Upper lobe of left lung (tissue), 6 donors: ENCODE data around the gene TBC1D5. TPM values are rescaled to one million over a fixed set of nuclear protein-coding genes. Genes with fewer than 3 reads are reported as not detected.

Experiments used
- ATAC-seq, 2 donors: fragments of 200-7000 bp; cut with Tn5 transposase; one replicate each; pipeline ENCODE4 v1.9.1; 2022; ENCODE audit warnings: mild to moderate bottlenecking in 2 of 2, moderate library complexity in 2 of 2; ENCODE audit not compliant: low FRiP score in 2 of 2
- DNase-seq, 2 donors: peaks; one replicate each; pipeline ENCODE4 v3.0.0-alpha.2; 2019 to 2020
- H3K27ac ChIP-seq, 4 donors: fragments of 200-600 bp; sonication (generic); one replicate each; pipeline ENCODE4 v1.5.1; 2016 to 2019
- H3K27me3 ChIP-seq, 4 donors: fragments of 200-600 bp; sonication (generic); one replicate each; pipeline ENCODE4 v1.5.1; 2017 to 2019
- H3K36me3 ChIP-seq, 4 donors: fragments of 200-600 bp; sonication (generic); one replicate each; pipeline ENCODE4 v1.5.1; 2016 to 2019
- H3K4me1 ChIP-seq, 4 donors: fragments of 200-600 bp; sonication (generic); one replicate each; pipeline ENCODE4 v1.5.1; 2018 to 2019
- H3K4me3 ChIP-seq, 4 donors: fragments of 200-600 bp; sonication (generic); one replicate each; pipeline ENCODE4 v1.5.1; 2017 to 2019; ENCODE audit warnings: mild to moderate bottlenecking in 2 of 4, moderate library complexity in 1 of 4
- H3K9me3 ChIP-seq, 4 donors: fragments of 200-600 bp; sonication (generic); one replicate each; pipeline ENCODE4 v1.5.1; 2018 to 2019
- EP300 ChIP-seq, 4 donors: sonication (generic); formaldehyde crosslinking; IDR thresholded peaks; one replicate each; pipeline ENCODE4 v1.5.1; 2017; ENCODE audit warnings: antibody characterized with exemption in 4 of 4, control low read depth in 2 of 4
- POLR2A ChIP-seq, 4 donors: fragments of 450-650 bp; IDR thresholded peaks; one replicate each; pipeline ENCODE4 v1.5.1; 2016 to 2017; ENCODE audit warnings: antibody characterized with exemption in 4 of 4, mild to moderate bottlenecking in 2 of 4
- POLR2AphosphoS5 ChIP-seq, 2 donors: sonication (generic); formaldehyde crosslinking; IDR thresholded peaks; one replicate each; pipeline ENCODE4 v1.5.1; 2017; ENCODE audit warnings: antibody characterized with exemption in 2 of 2
- WGBS, 2 donors: methylation state at CpG; one replicate each; pipeline ENCODE4 v1.1.5; 2017 to 2018; 5-methylcytosine and 5-hydroxymethylcytosine counted together
- total RNA-seq, 6 donors: library from RNA; depleted of rRNA in 4 of 6; stranded (reverse); fragments of >200 nt in 4 of 6; gene quantifications; one replicate each; pipeline versions ENCODE4 v1.1.0 to v1.2.1, GENCODE V29; 2016 to 2021
- TF ChIP-seq, protein P1 (sequence below), 6 experiments: fragments of 450-650 bp in 4 of 6; fragments of 200-600 bp in 2 of 6; sonication (generic) in 2 of 6; IDR thresholded peaks; one replicate each; pipeline ENCODE4 v1.5.1; 2016 to 2019; ENCODE audit warnings: antibody characterized with exemption in 6 of 6
- donor health status: DM: no; HTN: no; CAD: no; lungs with moderate emphysema.
- donor health status: DM: no; HTN: yes; CAD: no; lungs with severe emphysema.

TBC1D5 gene
- total RNA-seq, 6 donors from 2014 or later: 53.0 to 135 (median 63.3) TPM

DNA sequence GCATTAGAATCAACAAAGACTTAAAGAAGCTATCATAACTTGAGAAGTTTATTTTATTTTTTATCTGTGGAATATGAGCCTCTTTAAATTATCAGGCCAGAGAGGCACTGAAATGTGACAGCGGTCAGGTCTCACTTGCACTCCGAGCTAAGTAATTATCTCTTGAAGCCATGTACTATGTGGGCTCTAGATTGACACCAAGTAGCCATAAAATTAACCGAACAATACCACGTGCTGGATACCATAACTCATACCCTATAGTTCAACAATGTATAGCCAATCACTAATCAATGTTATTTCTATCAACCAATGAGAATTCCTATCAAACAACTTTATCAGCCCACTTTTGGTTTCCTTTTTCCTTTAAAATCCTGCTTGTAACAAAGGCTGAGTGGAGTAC lies 299.3 kb downstream of the TBC1D5 start:
- ATAC-seq: no peak
- 92 to 96% methylated on average over 4 of the region's 4 CpGs for WGBS, 2 donors
- no peaks in the 10 kb centered on the region for H3K9me3 ChIP-seq

DNA sequence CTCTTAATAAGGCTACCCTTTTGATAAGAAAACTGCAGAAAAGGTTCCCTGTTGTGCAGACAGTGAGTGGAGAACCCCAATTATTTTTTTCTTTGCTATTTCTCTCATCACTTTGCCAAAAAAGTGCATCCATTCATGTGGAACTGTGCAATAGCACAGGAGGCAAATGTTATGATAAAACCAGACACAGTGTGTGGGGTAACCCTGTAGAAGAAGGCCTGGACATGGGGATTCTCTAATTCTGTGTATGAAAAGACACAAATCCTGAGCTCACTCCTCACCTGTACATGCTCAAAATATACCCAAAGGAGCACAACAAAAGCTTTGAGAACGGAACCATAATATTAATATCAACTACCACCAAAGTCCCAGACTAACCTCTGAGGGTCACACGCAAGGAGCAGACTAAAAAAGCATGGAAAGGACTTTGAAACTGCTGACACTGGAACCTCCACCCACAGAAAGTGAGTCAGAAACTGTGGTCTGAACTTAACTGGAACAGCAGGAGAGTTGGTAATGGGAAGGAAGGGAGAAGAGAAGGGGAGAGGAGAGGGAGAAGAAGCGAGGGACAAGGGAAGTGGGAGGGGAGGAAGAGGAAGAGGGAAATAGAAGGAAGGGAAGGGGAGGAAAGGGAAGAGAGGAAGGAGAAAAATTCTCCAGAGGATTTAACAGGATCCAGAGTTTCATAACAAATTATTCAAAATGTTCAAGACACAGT lies 299.9 kb downstream of the TBC1D5 start:
- no peak for DNase-seq
- Histone ChIP-seq H3K9me3 (no peaks in the 10 kb centered on the region), H3K27ac (no peak overlapping the region), H3K4me3 (no peak overlapping the region), H3K36me3 (no peaks in the 10 kb centered on the region), H3K4me1 (no peaks in the 10 kb centered on the region), H3K27me3 (no peaks in the 10 kb centered on the region)
- 71 to 90% methylated on average over 3 of the region's 3 CpGs for WGBS, 2 donors
- no peak for ATAC-seq
- no peak for TF ChIP-seq EP300 (IDR thresholded peaks at IDR 0.05)
- TF ChIP-seq, protein P1, sequence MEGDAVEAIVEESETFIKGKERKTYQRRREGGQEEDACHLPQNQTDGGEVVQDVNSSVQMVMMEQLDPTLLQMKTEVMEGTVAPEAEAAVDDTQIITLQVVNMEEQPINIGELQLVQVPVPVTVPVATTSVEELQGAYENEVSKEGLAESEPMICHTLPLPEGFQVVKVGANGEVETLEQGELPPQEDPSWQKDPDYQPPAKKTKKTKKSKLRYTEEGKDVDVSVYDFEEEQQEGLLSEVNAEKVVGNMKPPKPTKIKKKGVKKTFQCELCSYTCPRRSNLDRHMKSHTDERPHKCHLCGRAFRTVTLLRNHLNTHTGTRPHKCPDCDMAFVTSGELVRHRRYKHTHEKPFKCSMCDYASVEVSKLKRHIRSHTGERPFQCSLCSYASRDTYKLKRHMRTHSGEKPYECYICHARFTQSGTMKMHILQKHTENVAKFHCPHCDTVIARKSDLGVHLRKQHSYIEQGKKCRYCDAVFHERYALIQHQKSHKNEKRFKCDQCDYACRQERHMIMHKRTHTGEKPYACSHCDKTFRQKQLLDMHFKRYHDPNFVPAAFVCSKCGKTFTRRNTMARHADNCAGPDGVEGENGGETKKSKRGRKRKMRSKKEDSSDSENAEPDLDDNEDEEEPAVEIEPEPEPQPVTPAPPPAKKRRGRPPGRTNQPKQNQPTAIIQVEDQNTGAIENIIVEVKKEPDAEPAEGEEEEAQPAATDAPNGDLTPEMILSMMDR (IDR thresholded peaks at IDR 0.05): no peak
- TF ChIP-seq POLR2AphosphoS5 (IDR thresholded peaks at IDR 0.05): no peak
- no peak for TF ChIP-seq POLR2A (IDR thresholded peaks at IDR 0.05)

More for the DNA sequence above, 299.3 kb downstream of the TBC1D5 start:
- no peaks in the 10 kb centered on the region for H3K27me3 ChIP-seq
- H3K27ac ChIP-seq: no peak overlapping the region
- no peak for DNase-seq
- no peaks in the 10 kb centered on the region for H3K4me1 ChIP-seq
- no peak overlapping the region for H3K4me3 ChIP-seq
- no peaks in the 10 kb centered on the region for H3K36me3 ChIP-seq
- TF ChIP-seq POLR2AphosphoS5 (IDR thresholded peaks at IDR 0.05): no peak
- TF ChIP-seq EP300 (IDR thresholded peaks at IDR 0.05): no peak
- TF ChIP-seq, protein P1 (IDR thresholded peaks at IDR 0.05): no peak
- TF ChIP-seq POLR2A (IDR thresholded peaks at IDR 0.05): no peak

DNA sequence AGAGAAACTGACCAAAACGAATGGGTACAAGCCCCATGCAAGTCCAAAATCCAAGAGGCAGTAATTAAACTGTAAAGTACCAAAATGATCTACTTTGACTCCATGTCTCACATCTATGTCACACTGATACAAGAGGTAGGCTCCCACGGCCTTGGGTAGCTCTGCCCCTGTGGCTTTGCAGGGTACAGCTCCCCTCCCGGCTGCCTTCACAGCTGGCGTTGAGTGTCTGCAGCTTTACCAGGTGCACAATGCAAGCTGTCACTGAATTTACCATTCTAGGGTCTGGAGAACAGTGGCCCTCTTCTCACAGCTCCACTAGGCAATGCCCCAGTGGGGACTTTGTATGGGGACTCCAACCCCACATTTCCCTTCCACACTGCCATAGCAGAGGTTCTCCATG lies 308.6 kb downstream of the TBC1D5 start:
- H3K4me3 ChIP-seq: no peak overlapping the region
- DNase-seq (peak in 1 of 2 donors; percentile 22), ATAC-seq (no peak)
- H3K9me3 ChIP-seq: no peaks in the 10 kb centered on the region
- H3K27ac ChIP-seq: no peak overlapping the region
- no peaks in the 10 kb centered on the region for H3K27me3 ChIP-seq
- H3K36me3 ChIP-seq: no peaks in the 10 kb centered on the region
- TF ChIP-seq POLR2A (IDR thresholded peaks at IDR 0.05): no peak
- no peak for TF ChIP-seq POLR2AphosphoS5 (IDR thresholded peaks at IDR 0.05)
- no peaks in the 10 kb centered on the region for H3K4me1 ChIP-seq
- WGBS, 2 donors: 94 to 100% methylated on average over 1 to 4 of the region's 4 CpGs

DNA sequence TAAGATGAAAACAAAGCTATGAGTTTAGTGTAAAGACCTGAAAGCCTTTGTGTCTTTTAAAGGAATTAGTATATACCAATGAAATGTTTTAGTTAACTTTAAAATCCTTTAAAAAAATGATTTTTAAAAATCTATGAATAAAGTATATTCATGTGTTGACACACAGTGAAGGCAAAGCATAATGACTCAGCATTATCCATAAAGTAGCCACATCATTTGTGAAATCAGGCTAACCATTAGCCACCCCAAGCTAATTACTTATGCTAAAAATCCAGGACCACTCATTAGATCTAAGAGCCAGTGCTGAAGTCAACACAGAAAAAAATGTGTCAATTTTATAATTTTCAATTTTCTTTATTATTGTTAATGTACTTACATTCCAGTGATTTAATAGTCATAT lies 310.2 kb downstream of the TBC1D5 start:
- DNase-seq: no peak
- no peak overlapping the region for H3K4me3 ChIP-seq
- no peak for TF ChIP-seq POLR2AphosphoS5 (IDR thresholded peaks at IDR 0.05)
- no peak for TF ChIP-seq EP300 (IDR thresholded peaks at IDR 0.05)
- TF ChIP-seq, protein P1 (IDR thresholded peaks at IDR 0.05): no peak
- no peak for TF ChIP-seq POLR2A (IDR thresholded peaks at IDR 0.05)
- H3K27me3 ChIP-seq: no peaks in the 10 kb centered on the region
- no peak for ATAC-seq
- no peak overlapping the region for H3K27ac ChIP-seq
- H3K36me3 ChIP-seq: no peaks in the 10 kb centered on the region
- no peaks in the 10 kb centered on the region for H3K4me1 ChIP-seq
- no peaks in the 10 kb centered on the region for H3K9me3 ChIP-seq

DNA sequence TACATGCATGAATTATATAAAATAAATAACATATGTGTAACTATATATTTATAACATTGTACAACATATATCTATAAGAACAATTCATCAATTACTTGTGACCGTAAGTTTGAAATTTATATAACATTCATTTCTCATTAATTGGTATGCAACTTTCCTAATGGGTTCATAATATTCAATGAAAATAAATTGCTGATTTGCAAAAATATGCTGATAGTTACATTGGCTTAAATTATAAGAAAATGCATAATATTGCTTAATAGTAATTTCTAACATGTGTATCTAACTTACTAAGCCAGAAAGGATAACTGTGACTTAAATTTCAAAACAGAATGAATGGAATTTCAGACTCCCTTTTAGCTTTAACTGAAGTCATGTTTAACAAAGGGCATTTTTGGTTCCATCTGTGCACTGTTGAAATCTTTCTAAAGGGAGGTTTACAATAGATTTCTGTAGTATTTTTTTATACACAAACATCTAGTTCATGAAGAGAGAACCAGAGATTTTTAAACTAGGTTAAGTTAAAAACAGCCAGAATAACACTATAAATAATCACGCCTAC lies 310.9 kb downstream of the TBC1D5 start:
- DNase-seq: no peak
- no peak for ATAC-seq
- 92 to 94% methylated on average over 2 of the region's 2 CpGs for WGBS, 2 donors
- no peaks in the 10 kb centered on the region for H3K36me3 ChIP-seq
- no peak overlapping the region for H3K4me3 ChIP-seq
- H3K4me1 ChIP-seq: no peaks in the 10 kb centered on the region
- no peaks in the 10 kb centered on the region for H3K27me3 ChIP-seq
- H3K9me3 ChIP-seq: no peaks in the 10 kb centered on the region
- TF ChIP-seq EP300 (IDR thresholded peaks at IDR 0.05): no peak
- no peak overlapping the region for H3K27ac ChIP-seq

DNA sequence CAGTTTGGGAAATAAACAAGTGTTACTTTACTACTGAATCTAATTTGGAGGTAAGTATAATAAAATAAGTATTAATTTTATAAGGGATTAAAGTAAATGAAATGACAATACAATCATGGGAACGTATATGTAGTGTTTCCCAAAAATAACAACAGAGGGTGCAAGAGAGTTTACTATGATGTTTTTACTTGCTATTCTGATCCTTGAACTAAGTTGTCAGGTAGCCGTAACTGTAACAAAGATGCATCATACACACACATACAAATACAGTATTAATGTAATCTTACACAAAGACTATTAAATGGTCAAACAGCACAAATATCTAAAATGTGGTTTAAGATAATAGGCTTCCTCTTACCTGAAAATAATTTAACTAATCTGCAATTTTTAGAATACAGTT lies 311.4 kb downstream of the TBC1D5 start:
- Histone ChIP-seq H3K27ac (no peak overlapping the region), H3K4me1 (no peaks in the 10 kb centered on the region), H3K4me3 (no peak overlapping the region), H3K27me3 (no peaks in the 10 kb centered on the region), H3K9me3 (no peaks in the 10 kb centered on the region), H3K36me3 (no peaks in the 10 kb centered on the region)
- ATAC-seq (peak in 1 of 2 donors; percentile 66), DNase-seq (no peak)
- WGBS, 2 donors: 25 to 44% methylated on average over 2 of the region's 2 CpGs
- no peak for TF ChIP-seq EP300 (IDR thresholded peaks at IDR 0.05)
- TF ChIP-seq, protein P1 (IDR thresholded peaks at IDR 0.05): peak in 5 of 6 experiments; percentile 23 to 36 (median 28)
